HepG2 (cell line): ENCODE results near the gene NME4. TPM values are rescaled to one million over a fixed set of nuclear protein-coding genes. Genes with fewer than 3 reads are reported as not detected.

Experiments
- ARID3A ChIP-seq: IDR thresholded peaks from 2 replicates; pipeline ENCODE4 v1.6.1; 2012; ENCODE audit warnings: low read depth, low read length, improper control_type of control experiment
- ATF4 ChIP-seq, 2 experiments: fragments of 450-650 bp in 1 of 2; sonication (generic) in 1 of 2; formaldehyde crosslinking; IDR thresholded peaks; 2 replicates each; pipeline versions ENCODE4 v1.5.0 to v1.8.0; 2020 to 2022; ENCODE audit warnings: mild to moderate bottlenecking in 1 of 2, missing genetic modification reagents in 1 of 2
- BHLHE40 ChIP-seq: IDR thresholded peaks from 2 replicates; pipeline ENCODE4 v1.6.1; 2011; ENCODE audit warnings: low read length, improper control_type of control experiment
- DRAP1 ChIP-seq: IDR thresholded peaks from 2 replicates; pipeline ENCODE4 v1.6.1; 2016; ENCODE audit warnings: missing genetic modification reagents, missing compliant biosample characterization
- ELK4 ChIP-seq: sonication (generic); formaldehyde crosslinking; IDR thresholded peaks from 2 replicates; pipeline ENCODE4 v1.9.0; 2021; ENCODE audit warnings: missing genetic modification reagents, borderline replicate concordance
- GZF1 ChIP-seq: sonication (generic); formaldehyde crosslinking; IDR thresholded peaks from 2 replicates; pipeline ENCODE4 v1.5.1; 2020; ENCODE audit warnings: mild to moderate bottlenecking, missing genetic modification reagents
- HOMEZ ChIP-seq: IDR thresholded peaks from 2 replicates; pipeline ENCODE4 v1.6.1; 2016; ENCODE audit warnings: low read depth
- NFKB2 ChIP-seq: sonication (generic); formaldehyde crosslinking; IDR thresholded peaks from 2 replicates; pipeline ENCODE4 v1.4.0; 2020; ENCODE audit warnings: missing genetic modification reagents, borderline replicate concordance
- NR2F6 ChIP-seq, 2 experiments: IDR thresholded peaks; 2 replicates each; pipeline ENCODE4 v1.6.1; 2016; ENCODE audit warnings: antibody characterized with exemption in 1 of 2, mild to moderate bottlenecking in 1 of 2
- PBX3 ChIP-seq: sonication (generic); formaldehyde crosslinking; IDR thresholded peaks from 2 replicates; pipeline ENCODE4 v1.8.1; 2023; ENCODE audit warnings: missing genetic modification reagents, inconsistent platforms, borderline replicate concordance
- POLR2AphosphoS5 ChIP-seq: IDR thresholded peaks from 2 replicates; pipeline ENCODE4 v1.6.1; 2012; ENCODE audit warnings: low read depth, low read length
- SMYD3 ChIP-seq: sonication (generic); formaldehyde crosslinking; IDR thresholded peaks from 2 replicates; pipeline ENCODE4 v1.8.1; 2023; ENCODE audit warnings: mild to moderate bottlenecking, missing genetic modification reagents
- SNAPC2 ChIP-seq: sonication (generic); formaldehyde crosslinking; IDR thresholded peaks from 2 replicates; pipeline ENCODE4 v1.8.1; 2022; ENCODE audit warnings: mild to moderate bottlenecking, missing genetic modification reagents
- TEAD3 ChIP-seq: optimal IDR thresholded peaks from 2 replicates; pipeline ENCODE3; 2016; ENCODE audit warnings: borderline replicate concordance
- YY1 ChIP-seq: IDR thresholded peaks from 2 replicates; pipeline ENCODE4 v1.6.1; 2011; ENCODE audit warnings: low read length, low read depth, moderate library complexity, mild to moderate bottlenecking; ENCODE audit not compliant: insufficient read depth, insufficient replicate concordance
- ZFP62 ChIP-seq: sonication (generic); formaldehyde crosslinking; IDR thresholded peaks from 2 replicates; pipeline ENCODE4 v1.4.0; 2020; ENCODE audit warnings: missing genetic modification reagents
- ZNF180 ChIP-seq: sonication (generic); formaldehyde crosslinking; IDR thresholded peaks from 2 replicates; pipeline ENCODE4 v1.4.0; 2020; ENCODE audit warnings: low read depth, missing genetic modification reagents, borderline replicate concordance
- ZNF232 ChIP-seq: sonication (generic); formaldehyde crosslinking; IDR thresholded peaks from 2 replicates; pipeline ENCODE4 v1.4.0; 2020; ENCODE audit warnings: missing genetic modification reagents, borderline replicate concordance
- ZNF350 ChIP-seq: sonication (generic); formaldehyde crosslinking; IDR thresholded peaks from 2 replicates; pipeline ENCODE4 v1.4.0; 2020; ENCODE audit warnings: mild to moderate bottlenecking, low read depth, missing genetic modification reagents, borderline replicate concordance
- ZNF788 ChIP-seq: sonication (generic); formaldehyde crosslinking; IDR thresholded peaks from 2 replicates; pipeline ENCODE4 v1.5.0; 2020; ENCODE audit warnings: mild to moderate bottlenecking, missing genetic modification reagents, borderline replicate concordance
- ZSCAN25 ChIP-seq: sonication (generic); formaldehyde crosslinking; IDR thresholded peaks from 2 replicates; pipeline ENCODE4 v1.8.0; 2022; ENCODE audit warnings: mild to moderate bottlenecking, missing genetic modification reagents
- ZSCAN9 ChIP-seq: IDR thresholded peaks from 2 replicates; pipeline ENCODE4 v1.6.1; 2016; ENCODE audit warnings: borderline replicate concordance
- ZZZ3 ChIP-seq: sonication (generic); formaldehyde crosslinking; IDR thresholded peaks from 2 replicates; pipeline ENCODE4 v1.4.0; 2020; ENCODE audit warnings: missing genetic modification reagents, mild to moderate bottlenecking, borderline replicate concordance
- polyA plus RNA-seq, 8 experiments: library from polyadenylated mRNA; depleted of rRNA in 3 of 8; stranded (reverse) in 7 of 8; unstranded in 1 of 8; fragments of >200 nt; fragmentation: Illumina TruSeq in 4 of 8; extraction: Trizol in 4 of 8; gene quantifications; 2 replicates each; pipeline versions ENCODE4 v1.2.1 to v1.2.3, GENCODE V29; 2011 to 2016; ENCODE audit warnings: low read depth in 4 of 8, missing spikeins in 1 of 8, mixed read lengths in 1 of 8; ENCODE audit not compliant: insufficient read depth in 1 of 8
- total RNA-seq, 5 experiments: library from RNA; depleted of rRNA; stranded (reverse); fragments of >200 nt; fragmentation: Illumina TruSeq; extraction: Trizol; gene quantifications; 2 replicates each; pipeline ENCODE4 v1.2.3, GENCODE V29; 2016; ENCODE audit warnings: low read depth in 1 of 5

NME4 gene
- total and polyA plus RNA-seq, 2 of the 13 experiments (the other 11 are each of a cell fraction or from before 2014, with no cell fraction given), result 121 to 263 TPM

- TF ChIP-seq ZFP62 (CRISPR knock-in tag), result no peak
- TF ChIP-seq ARID3A, result no peak
- TF ChIP-seq YY1, result no peak
- no peak for TF ChIP-seq NFKB2 (CRISPR knock-in tag)
- TF ChIP-seq ZNF180 (CRISPR knock-in tag), result no peak
- no peak for TF ChIP-seq ZNF350 (CRISPR knock-in tag)
- no peak for TF ChIP-seq SNAPC2 (CRISPR knock-in tag)
- TF ChIP-seq ATF4 (CRISPR knock-in tag; IDR thresholded peaks at IDR 0.05), result no peak
- TF ChIP-seq ZZZ3 (CRISPR knock-in tag), result no peak
- TF ChIP-seq GZF1 (CRISPR knock-in tag), result no peak
- TF ChIP-seq ZSCAN25 (CRISPR knock-in tag), result 0 out of 2 replicates have a peak, but pooled peaks have one; percentile 27
- no peak; the same call in 1 of the 2 replicates for TF ChIP-seq POLR2AphosphoS5
- TF ChIP-seq NR2F6 (IDR thresholded peaks at IDR 0.05), result peak; percentile 60; the same call in 1 of the 2 replicates
- TF ChIP-seq NR2F6 (CRISPR knock-in tag; IDR thresholded peaks at IDR 0.05), result 0 out of 2 replicates have a peak, but pooled peaks have one; percentile 57
- no peak; the same call in 1 of the 2 replicates for TF ChIP-seq ZNF232 (CRISPR knock-in tag)
- no peak for TF ChIP-seq BHLHE40
- TF ChIP-seq ZNF788 (CRISPR knock-in tag), result peak; percentile 68; the same call in 1 of the 2 replicates
- no peak for TF ChIP-seq ZSCAN9 (CRISPR knock-in tag)
- TF ChIP-seq HOMEZ, result no peak
- no peak for TF ChIP-seq TEAD3 (CRISPR knock-in tag)
- no peak for TF ChIP-seq ELK4
- TF ChIP-seq SMYD3, result no peak
- no peak for TF ChIP-seq DRAP1 (CRISPR knock-in tag)
- no peak for TF ChIP-seq PBX3
Measured at GRCh38 chr16:363110-363765, 33.8 kb upstream of the NME4 start (continued).
